HG02870 (cell line): ENCODE measurements around the gene BCAT1.
"Not testable (repeated sequence)": the region's sequence is repeated elsewhere in the genome, so short reads cannot be mapped to it uniquely, and the experiment has no call there.

Experiments
- ATAC-seq: cut with Tn5 transposase; IDR thresholded peaks from one replicate; pipeline ENCODE4 v1.9.1; 2021; ENCODE audit warnings: mild to moderate bottlenecking, moderate library complexity; ENCODE audit not compliant: unreplicated experiment

BCAT1 gene

GRCh38 chr12:24861766-24862540 is 86.9 kb downstream of the BCAT1 start:
- peak; percentile 59 for ATAC-seq

- ATAC-seq, result no peak
Measured at GRCh38 chr12:24860546-24860945, 88.4 kb downstream of the BCAT1 start.

- ATAC-seq, result no peak
Measured at GRCh38 chr12:24856541-24856940, 92.4 kb downstream of the BCAT1 start.

GRCh38 chr12:24854908-24855307 is 94.0 kb downstream of the BCAT1 start:
- no peak for ATAC-seq

GRCh38 chr12:24854017-24854416 is 94.9 kb downstream of the BCAT1 start:
- ATAC-seq, result no peak

- no peak for ATAC-seq
Measured at GRCh38 chr12:24853588-24853987, 95.3 kb downstream of the BCAT1 start.

- ATAC-seq, result no peak
Measured at GRCh38 chr12:24853094-24853493, 95.8 kb downstream of the BCAT1 start.

- no peak for ATAC-seq
Measured at GRCh38 chr12:24852420-24852819, 96.5 kb downstream of the BCAT1 start.

- ATAC-seq, result not testable (repeated sequence)
Measured at GRCh38 chr12:24851883-24852282, 97.0 kb downstream of the BCAT1 start.

GRCh38 chr12:24851341-24851740 is 97.6 kb downstream of the BCAT1 start:
- no peak for ATAC-seq

- no peak for ATAC-seq
Measured at GRCh38 chr12:24850496-24850895, 98.4 kb downstream of the BCAT1 start.

GRCh38 chr12:24848941-24849477 is 99.9 kb downstream of the BCAT1 start:
- ATAC-seq, result no peak

- no peak for ATAC-seq
Measured at GRCh38 chr12:24846689-24847088, 102.2 kb downstream of the BCAT1 start.

GRCh38 chr12:24845615-24846014 is 103.3 kb downstream of the BCAT1 start:
- no peak for ATAC-seq

GRCh38 chr12:24840046-24840800 is 108.7 kb downstream of the BCAT1 start:
- ATAC-seq, result no peak

GRCh38 chr12:24839268-24839791 is 109.6 kb downstream of the BCAT1 start:
- peak; percentile 86 for ATAC-seq

- ATAC-seq, result peak; percentile 41
Measured at GRCh38 chr12:24838531-24838950, 110.4 kb downstream of the BCAT1 start.

- no peak for ATAC-seq
Measured at GRCh38 chr12:24835377-24835776, 113.5 kb downstream of the BCAT1 start.

GRCh38 chr12:24833513-24833912 is 115.4 kb downstream of the BCAT1 start:
- ATAC-seq, result no peak

- ATAC-seq, result peak; percentile 25
Measured at GRCh38 chr12:24823808-24824515, 124.9 kb downstream of the BCAT1 start.
